Measurements from ENCODE around the gene RRAD. TPM values are rescaled to one million over a fixed set of nuclear protein-coding genes. Genes with fewer than 3 reads are reported as not detected.

The RRAD gene
- total and polyA plus RNA-seq, 4 donors, result 0.14 to 0.61 (median 0.54) TPM

DNA sequence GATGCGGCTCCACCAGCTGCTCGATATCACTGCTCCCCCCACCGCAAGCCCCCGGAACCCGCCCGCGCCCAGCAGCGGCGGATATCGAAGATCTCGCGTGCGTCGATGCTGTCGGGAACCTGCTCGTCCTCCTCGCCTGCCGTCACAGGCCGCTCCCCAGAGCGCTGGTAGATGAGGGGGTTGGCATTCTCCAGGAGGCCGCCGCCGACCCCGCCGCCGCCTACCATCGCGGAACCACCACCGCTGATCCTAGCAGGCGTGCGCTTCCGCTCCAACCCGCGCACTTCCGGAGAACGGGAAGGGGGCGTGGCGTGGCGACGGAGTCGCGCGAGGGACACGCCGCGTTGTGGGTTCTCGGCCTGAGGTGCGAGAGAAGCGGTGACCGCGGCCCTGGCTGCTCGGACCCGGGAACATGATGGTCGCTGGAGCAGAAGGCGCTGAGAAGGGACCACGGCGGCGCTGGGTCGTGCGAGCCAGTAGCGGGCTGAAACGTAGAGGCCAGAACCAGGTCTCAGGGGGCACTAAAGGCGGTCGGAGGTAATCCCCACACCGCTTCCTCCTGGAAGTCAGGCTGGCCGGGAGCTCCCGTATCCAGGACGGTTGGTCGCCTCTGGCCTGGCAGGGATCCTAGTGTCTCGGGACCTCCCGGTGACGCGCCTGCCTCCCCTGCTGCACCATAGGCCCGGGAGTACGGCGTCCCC lies 9.0 kb upstream of the RRAD start, which contains the start of gene CIAO2B:
CIAO2B (minus strand) TSS at position 265 of the 701 bp plus-strand sequence; CDS start at position 227, 38 bp downstream.
- WGBS, result under 1% methylated on average over 76 of the region's 76 CpGs
- peak; percentile 92 for DNase-seq (ENCODE audit: low spot score)
- Histone ChIP-seq H3K4me1 (ENCODE audit: control insufficient read depth in 4 of 4, insufficient read depth in 4 of 4, low read length in 3 of 4) (peaks cover 8 to 59% (median 48%) of the 10 kb centered on the region in 4 donors), H3K27ac (ENCODE audit: low read depth in 1 of 2, low read length in 2 of 2) (peak within 1 kb of the TSS; percentile 94 to 96), H3K9me3 (ENCODE audit: control insufficient read depth in 4 of 4, low read length in 3 of 4) (no peaks in the 10 kb centered on the region), H3K4me3 (ENCODE audit: low read depth in 1 of 3, low read length in 3 of 3) (peak within 1 kb of the TSS; percentile 77 to 93 (median 81)), H3K9ac (ENCODE audit: low read depth in 1 of 2, low read length in 2 of 2) (peak within 1 kb of the TSS; percentile 85 to 86), H3K36me3 (ENCODE audit: control insufficient read depth in 4 of 4, insufficient read depth in 3 of 4, low read depth in 1 of 4, low read length in 3 of 4) (peaks cover 0 to 3% (median 1%) of the 10 kb centered on the region in 4 donors), H3K27me3 (ENCODE audit: control insufficient read depth in 4 of 4, insufficient read depth in 4 of 4, low read length in 3 of 4) (no peaks in the 10 kb centered on the region)
- TF ChIP-seq EGR1 (IDR thresholded peaks at IDR 0.05; ENCODE audit: low read depth in 2 of 2), result peak in 1 of 2 donors; percentile 50
- TF ChIP-seq, protein P1, sequence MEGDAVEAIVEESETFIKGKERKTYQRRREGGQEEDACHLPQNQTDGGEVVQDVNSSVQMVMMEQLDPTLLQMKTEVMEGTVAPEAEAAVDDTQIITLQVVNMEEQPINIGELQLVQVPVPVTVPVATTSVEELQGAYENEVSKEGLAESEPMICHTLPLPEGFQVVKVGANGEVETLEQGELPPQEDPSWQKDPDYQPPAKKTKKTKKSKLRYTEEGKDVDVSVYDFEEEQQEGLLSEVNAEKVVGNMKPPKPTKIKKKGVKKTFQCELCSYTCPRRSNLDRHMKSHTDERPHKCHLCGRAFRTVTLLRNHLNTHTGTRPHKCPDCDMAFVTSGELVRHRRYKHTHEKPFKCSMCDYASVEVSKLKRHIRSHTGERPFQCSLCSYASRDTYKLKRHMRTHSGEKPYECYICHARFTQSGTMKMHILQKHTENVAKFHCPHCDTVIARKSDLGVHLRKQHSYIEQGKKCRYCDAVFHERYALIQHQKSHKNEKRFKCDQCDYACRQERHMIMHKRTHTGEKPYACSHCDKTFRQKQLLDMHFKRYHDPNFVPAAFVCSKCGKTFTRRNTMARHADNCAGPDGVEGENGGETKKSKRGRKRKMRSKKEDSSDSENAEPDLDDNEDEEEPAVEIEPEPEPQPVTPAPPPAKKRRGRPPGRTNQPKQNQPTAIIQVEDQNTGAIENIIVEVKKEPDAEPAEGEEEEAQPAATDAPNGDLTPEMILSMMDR (IDR thresholded peaks at IDR 0.05; ENCODE audit: low read depth, low read length, missing input control), result no peak
- TF ChIP-seq HNF4A (conservative IDR thresholded peaks at IDR 0.05), result peak in 1 of 2 donors; percentile 18
- TF ChIP-seq, protein P2, sequence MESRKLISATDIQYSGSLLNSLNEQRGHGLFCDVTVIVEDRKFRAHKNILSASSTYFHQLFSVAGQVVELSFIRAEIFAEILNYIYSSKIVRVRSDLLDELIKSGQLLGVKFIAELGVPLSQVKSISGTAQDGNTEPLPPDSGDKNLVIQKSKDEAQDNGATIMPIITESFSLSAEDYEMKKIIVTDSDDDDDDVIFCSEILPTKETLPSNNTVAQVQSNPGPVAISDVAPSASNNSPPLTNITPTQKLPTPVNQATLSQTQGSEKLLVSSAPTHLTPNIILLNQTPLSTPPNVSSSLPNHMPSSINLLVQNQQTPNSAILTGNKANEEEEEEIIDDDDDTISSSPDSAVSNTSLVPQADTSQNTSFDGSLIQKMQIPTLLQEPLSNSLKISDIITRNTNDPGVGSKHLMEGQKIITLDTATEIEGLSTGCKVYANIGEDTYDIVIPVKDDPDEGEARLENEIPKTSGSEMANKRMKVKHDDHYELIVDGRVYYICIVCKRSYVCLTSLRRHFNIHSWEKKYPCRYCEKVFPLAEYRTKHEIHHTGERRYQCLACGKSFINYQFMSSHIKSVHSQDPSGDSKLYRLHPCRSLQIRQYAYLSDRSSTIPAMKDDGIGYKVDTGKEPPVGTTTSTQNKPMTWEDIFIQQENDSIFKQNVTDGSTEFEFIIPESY (IDR thresholded peaks at IDR 0.05), result peak; percentile 81
- TF ChIP-seq, protein P3, sequence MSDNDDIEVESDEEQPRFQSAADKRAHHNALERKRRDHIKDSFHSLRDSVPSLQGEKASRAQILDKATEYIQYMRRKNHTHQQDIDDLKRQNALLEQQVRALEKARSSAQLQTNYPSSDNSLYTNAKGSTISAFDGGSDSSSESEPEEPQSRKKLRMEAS (IDR thresholded peaks at IDR 0.05), result peak; percentile 38
- TF ChIP-seq SP1 (IDR thresholded peaks at IDR 0.05), result peak; percentile 68
- TF ChIP-seq RXRA (IDR thresholded peaks at IDR 0.05), result no peak
- TF ChIP-seq RAD21 (IDR thresholded peaks at IDR 0.05), result no peak
- TF ChIP-seq, protein P4, sequence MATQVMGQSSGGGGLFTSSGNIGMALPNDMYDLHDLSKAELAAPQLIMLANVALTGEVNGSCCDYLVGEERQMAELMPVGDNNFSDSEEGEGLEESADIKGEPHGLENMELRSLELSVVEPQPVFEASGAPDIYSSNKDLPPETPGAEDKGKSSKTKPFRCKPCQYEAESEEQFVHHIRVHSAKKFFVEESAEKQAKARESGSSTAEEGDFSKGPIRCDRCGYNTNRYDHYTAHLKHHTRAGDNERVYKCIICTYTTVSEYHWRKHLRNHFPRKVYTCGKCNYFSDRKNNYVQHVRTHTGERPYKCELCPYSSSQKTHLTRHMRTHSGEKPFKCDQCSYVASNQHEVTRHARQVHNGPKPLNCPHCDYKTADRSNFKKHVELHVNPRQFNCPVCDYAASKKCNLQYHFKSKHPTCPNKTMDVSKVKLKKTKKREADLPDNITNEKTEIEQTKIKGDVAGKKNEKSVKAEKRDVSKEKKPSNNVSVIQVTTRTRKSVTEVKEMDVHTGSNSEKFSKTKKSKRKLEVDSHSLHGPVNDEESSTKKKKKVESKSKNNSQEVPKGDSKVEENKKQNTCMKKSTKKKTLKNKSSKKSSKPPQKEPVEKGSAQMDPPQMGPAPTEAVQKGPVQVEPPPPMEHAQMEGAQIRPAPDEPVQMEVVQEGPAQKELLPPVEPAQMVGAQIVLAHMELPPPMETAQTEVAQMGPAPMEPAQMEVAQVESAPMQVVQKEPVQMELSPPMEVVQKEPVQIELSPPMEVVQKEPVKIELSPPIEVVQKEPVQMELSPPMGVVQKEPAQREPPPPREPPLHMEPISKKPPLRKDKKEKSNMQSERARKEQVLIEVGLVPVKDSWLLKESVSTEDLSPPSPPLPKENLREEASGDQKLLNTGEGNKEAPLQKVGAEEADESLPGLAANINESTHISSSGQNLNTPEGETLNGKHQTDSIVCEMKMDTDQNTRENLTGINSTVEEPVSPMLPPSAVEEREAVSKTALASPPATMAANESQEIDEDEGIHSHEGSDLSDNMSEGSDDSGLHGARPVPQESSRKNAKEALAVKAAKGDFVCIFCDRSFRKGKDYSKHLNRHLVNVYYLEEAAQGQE (IDR thresholded peaks at IDR 0.05), result peak; percentile 55
- no peak for TF ChIP-seq FOXA2 (IDR thresholded peaks at IDR 0.05)
- TF ChIP-seq FOXA1 (IDR thresholded peaks at IDR 0.05), result no peak
- TF ChIP-seq TAF1 (conservative IDR thresholded peaks at IDR 0.05), result no peak
- no peak for TF ChIP-seq HNF4G (IDR thresholded peaks at IDR 0.05)
- peak; percentile 80 to 96 for TF ChIP-seq GABPA (IDR thresholded peaks at IDR 0.05 in 1 of 2, conservative IDR thresholded peaks at IDR 0.05 in 1 of 2)
- TF ChIP-seq JUND (IDR thresholded peaks at IDR 0.05), result no peak
- TF ChIP-seq, protein P5, sequence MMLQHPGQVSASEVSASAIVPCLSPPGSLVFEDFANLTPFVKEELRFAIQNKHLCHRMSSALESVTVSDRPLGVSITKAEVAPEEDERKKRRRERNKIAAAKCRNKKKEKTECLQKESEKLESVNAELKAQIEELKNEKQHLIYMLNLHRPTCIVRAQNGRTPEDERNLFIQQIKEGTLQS (IDR thresholded peaks at IDR 0.05), result no peak
- TF ChIP-seq NR2F2 (IDR thresholded peaks at IDR 0.05), result peak; percentile 9
- TF ChIP-seq YY1 (IDR thresholded peaks at IDR 0.05), result peak; percentile 77

Data from liver (tissue), 9 donors.